K562 (cell line): Measurements from ENCODE around the gene CALML3. TPM values are rescaled to one million over a fixed set of nuclear protein-coding genes. Genes with fewer than 3 reads are reported as not detected.

Experiments
- DMBX1 ChIP-seq: fragments of 250-450 bp; sonication (Bioruptor Pico); IDR thresholded peaks from 2 replicates; pipeline ENCODE4 v1.8.0; 2022; ENCODE audit warnings: inconsistent platforms, mild to moderate bottlenecking, moderate library complexity, borderline replicate concordance
- EZH2 ChIP-seq: IDR thresholded peaks from 2 replicates; pipeline ENCODE4 v1.6.1; 2012; ENCODE audit warnings: low read depth, mild to moderate bottlenecking, inconsistent platforms, low read length, borderline replicate concordance
- FOS ChIP-seq: IDR thresholded peaks from 3 replicates; pipeline ENCODE4 v1.6.1; 2011; ENCODE audit not compliant: insufficient read length; ENCODE audit errors: extremely low read depth
- HCFC1 ChIP-seq: IDR thresholded peaks from 2 replicates; pipeline ENCODE4 v1.6.1; 2012; ENCODE audit warnings: low read depth, low read length, improper control_type of control experiment
- HMGN3 ChIP-seq: IDR thresholded peaks from 2 replicates; pipeline ENCODE4 v1.6.1; 2011; ENCODE audit warnings: borderline replicate concordance, low read depth, mild to moderate bottlenecking, mixed read lengths, low read length; ENCODE audit not compliant: insufficient read length; ENCODE audit errors: extremely low read depth
- HNRNPUL1 ChIP-seq: fragments of 200-400 bp; formaldehyde crosslinking; IDR thresholded peaks from 2 replicates; pipeline ENCODE4 v1.6.1; 2017; ENCODE audit warnings: low read length
- MYBL2 ChIP-seq, 2 experiments: fragments of 450-650 bp in 1 of 2; sonication (generic) in 1 of 2; formaldehyde crosslinking in 1 of 2; IDR thresholded peaks; 2 replicates each; pipeline versions ENCODE4 v1.6.1 to v1.8.1; 2017 to 2022; ENCODE audit warnings: borderline replicate concordance in 1 of 2, inconsistent platforms in 1 of 2, low read depth in 1 of 2, mild to moderate bottlenecking in 1 of 2, missing genetic modification reagents in 1 of 2, moderate library complexity in 1 of 2
- POLR2B ChIP-seq: fragments of 450-650 bp; IDR thresholded peaks from 2 replicates; pipeline ENCODE4 v1.6.1; 2018; ENCODE audit warnings: low read depth; ENCODE audit not compliant: partially characterized antibody
- TAF1 ChIP-seq: IDR thresholded peaks from 2 replicates; pipeline ENCODE4 v1.6.1; 2011; ENCODE audit warnings: mild to moderate bottlenecking, low read length, moderate library complexity; ENCODE audit not compliant: insufficient read depth, control insufficient read depth, severe bottlenecking; ENCODE audit errors: extremely low read depth
- polyA plus RNA-seq, 8 experiments: library from polyadenylated mRNA; depleted of rRNA in 4 of 8; stranded (reverse) in 5 of 8; unstranded in 3 of 8; fragments of >200 nt; fragmentation: Nextera tagmentation in 2 of 8; fragmentation: Illumina TruSeq in 1 of 8; extraction: Ambion mirVana in 2 of 8; extraction: Trizol in 1 of 8; gene quantifications; 2 replicates each; pipeline versions ENCODE4 v1.2.1 to v1.2.3, GENCODE V29; 2011 to 2014; ENCODE audit warnings: inconsistent platforms in 1 of 8, missing spikeins in 1 of 8
- total RNA-seq, 7 experiments: library from RNA; depleted of rRNA in 6 of 7; stranded (reverse); fragments of >200 nt in 6 of 7; fragmentation: Illumina TruSeq in 2 of 7; extraction: Trizol in 2 of 7; gene quantifications; 2 replicates each; pipeline versions ENCODE4 v1.2.1 to v1.2.3, GENCODE V29; 2011 to 2021; ENCODE audit warnings: low replicate concordance in 1 of 7
- TF ChIP-seq, protein P1 (sequence below): sonication (generic); formaldehyde crosslinking; IDR thresholded peaks from 2 replicates; pipeline ENCODE4 v1.5.0; 2020; ENCODE audit warnings: missing genetic modification reagents
- TF ChIP-seq, protein P2 (sequence below), 2 experiments: IDR thresholded peaks; 2 replicates each; pipeline ENCODE4 v1.6.1; 2012; ENCODE audit warnings: improper control_type of control experiment in 2 of 2, low read depth in 2 of 2, low read length in 2 of 2, borderline replicate concordance in 1 of 2

The CALML3 gene
- total and polyA plus RNA-seq, 9 of the 15 experiments (the other 6 are each of a cell fraction or from before 2014, with no cell fraction given): not detected

DNA sequence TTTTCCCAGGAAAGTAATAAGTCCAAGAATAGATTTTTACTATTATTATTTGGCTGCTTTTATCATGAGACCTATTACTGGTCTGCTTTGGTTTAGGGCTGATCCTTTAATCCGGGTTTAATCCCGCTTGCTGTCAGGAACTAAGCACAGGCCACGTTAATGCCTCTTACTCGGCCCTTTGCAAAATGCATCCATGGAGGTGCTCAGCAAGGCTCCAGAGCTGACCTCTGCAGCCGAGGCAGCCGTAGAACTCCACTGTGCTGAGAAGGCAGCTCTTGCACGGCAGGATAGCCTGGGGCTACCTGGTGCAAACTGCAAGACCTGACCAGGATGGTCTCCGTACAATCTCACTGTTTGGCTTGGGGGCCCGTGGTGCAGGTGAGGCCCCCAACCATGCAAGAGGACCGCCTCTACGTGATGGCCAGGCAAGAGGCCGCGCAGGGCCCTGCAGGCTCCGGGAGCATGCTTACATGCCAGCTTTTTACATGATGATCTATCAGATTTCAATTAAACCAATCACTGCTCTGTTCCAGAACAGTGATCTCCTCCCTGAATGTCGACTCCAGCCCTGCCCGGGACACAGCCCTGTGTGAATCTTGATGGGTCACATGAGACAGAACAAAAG is 10.4 kb upstream of the CALML3 start (continued):
- TF ChIP-seq, protein P1, sequence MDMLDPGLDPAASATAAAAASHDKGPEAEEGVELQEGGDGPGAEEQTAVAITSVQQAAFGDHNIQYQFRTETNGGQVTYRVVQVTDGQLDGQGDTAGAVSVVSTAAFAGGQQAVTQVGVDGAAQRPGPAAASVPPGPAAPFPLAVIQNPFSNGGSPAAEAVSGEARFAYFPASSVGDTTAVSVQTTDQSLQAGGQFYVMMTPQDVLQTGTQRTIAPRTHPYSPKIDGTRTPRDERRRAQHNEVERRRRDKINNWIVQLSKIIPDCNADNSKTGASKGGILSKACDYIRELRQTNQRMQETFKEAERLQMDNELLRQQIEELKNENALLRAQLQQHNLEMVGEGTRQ: no peak
- no peak for TF ChIP-seq FOS
- no peak for TF ChIP-seq HMGN3
- TF ChIP-seq DMBX1: no peak
- TF ChIP-seq, protein P2, sequence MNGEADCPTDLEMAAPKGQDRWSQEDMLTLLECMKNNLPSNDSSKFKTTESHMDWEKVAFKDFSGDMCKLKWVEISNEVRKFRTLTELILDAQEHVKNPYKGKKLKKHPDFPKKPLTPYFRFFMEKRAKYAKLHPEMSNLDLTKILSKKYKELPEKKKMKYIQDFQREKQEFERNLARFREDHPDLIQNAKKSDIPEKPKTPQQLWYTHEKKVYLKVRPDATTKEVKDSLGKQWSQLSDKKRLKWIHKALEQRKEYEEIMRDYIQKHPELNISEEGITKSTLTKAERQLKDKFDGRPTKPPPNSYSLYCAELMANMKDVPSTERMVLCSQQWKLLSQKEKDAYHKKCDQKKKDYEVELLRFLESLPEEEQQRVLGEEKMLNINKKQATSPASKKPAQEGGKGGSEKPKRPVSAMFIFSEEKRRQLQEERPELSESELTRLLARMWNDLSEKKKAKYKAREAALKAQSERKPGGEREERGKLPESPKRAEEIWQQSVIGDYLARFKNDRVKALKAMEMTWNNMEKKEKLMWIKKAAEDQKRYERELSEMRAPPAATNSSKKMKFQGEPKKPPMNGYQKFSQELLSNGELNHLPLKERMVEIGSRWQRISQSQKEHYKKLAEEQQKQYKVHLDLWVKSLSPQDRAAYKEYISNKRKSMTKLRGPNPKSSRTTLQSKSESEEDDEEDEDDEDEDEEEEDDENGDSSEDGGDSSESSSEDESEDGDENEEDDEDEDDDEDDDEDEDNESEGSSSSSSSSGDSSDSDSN (IDR thresholded peaks at IDR 0.05; ENCODE audit: borderline replicate concordance in 1 of 2, low read depth in 2 of 2, low read length in 2 of 2): no peak
- TF ChIP-seq HNRNPUL1: no peak
- no peak for TF ChIP-seq POLR2B
- no peak for TF ChIP-seq TAF1
- TF ChIP-seq HCFC1: no peak
- no peak for TF ChIP-seq EZH2
- TF ChIP-seq MYBL2 (IDR thresholded peaks at IDR 0.05; ENCODE audit: low read depth): no peak
- no peak for TF ChIP-seq MYBL2 (CRISPR knock-in tag; IDR thresholded peaks at IDR 0.05; ENCODE audit: borderline replicate concordance)
